Measurements from ENCODE around the gene RIOX2. TPM values are rescaled to one million over a fixed set of nuclear protein-coding genes. Genes with fewer than 3 reads are reported as not detected.
"Not testable (repeated sequence)": the region's sequence is repeated elsewhere in the genome, so short reads cannot be mapped to it uniquely, and the experiment has no call there.

Gene RIOX2
- total RNA-seq, 4 donors from 2014 or later: 9.3 to 50.3 (median 12.6) TPM

GRCh38 chr3:98012979-98013378 lies 40.7 kb upstream of the RIOX2 start:
- Histone ChIP-seq H3K27me3 (no peaks in the 10 kb centered on the region), H3K36me3 (no peaks in the 10 kb centered on the region), H3K4me1 (no peaks in the 10 kb centered on the region), H3K27ac (no peak overlapping the region), H3K4me3 (no peak overlapping the region), H3K9me3 (no peaks in the 10 kb centered on the region)
- no peak for DNase-seq
- TF ChIP-seq CTCF (IDR thresholded peaks at IDR 0.05) (no peak), POLR2A (IDR thresholded peaks at IDR 0.05) (no peak)

- not testable (repeated sequence) for DNase-seq, H3K4me3 ChIP-seq, H3K27ac ChIP-seq
Measured at GRCh38 chr3:98010883-98011449, 38.7 kb upstream of the RIOX2 start.

GRCh38 chr3:98010194-98010882 lies 38.1 kb upstream of the RIOX2 start:
- Histone ChIP-seq H3K36me3 (no peaks in the 10 kb centered on the region), H3K27me3 (no peaks in the 10 kb centered on the region), H3K4me3 (no peak overlapping the region), H3K4me1 (no peaks in the 10 kb centered on the region), H3K9me3 (no peaks in the 10 kb centered on the region), H3K27ac (no peak overlapping the region)
- DNase-seq: no peak
- TF ChIP-seq CTCF (IDR thresholded peaks at IDR 0.05): no peak
- TF ChIP-seq POLR2A (IDR thresholded peaks at IDR 0.05): no peak

More at GRCh38 chr3:98010883-98011449, 38.7 kb upstream of the RIOX2 start:
- not testable (repeated sequence) for H3K9me3 ChIP-seq, H3K27me3 ChIP-seq, H3K4me1 ChIP-seq, H3K36me3 ChIP-seq

GRCh38 chr3:98008855-98009254 lies 36.6 kb upstream of the RIOX2 start:
- H3K9me3 ChIP-seq: no peaks in the 10 kb centered on the region
- H3K4me1 ChIP-seq: no peaks in the 10 kb centered on the region
- H3K36me3 ChIP-seq: no peaks in the 10 kb centered on the region
- no peaks in the 10 kb centered on the region for H3K27me3 ChIP-seq
- no peak overlapping the region for H3K4me3 ChIP-seq
- no peak for DNase-seq
- TF ChIP-seq POLR2A (IDR thresholded peaks at IDR 0.05) (no peak), CTCF (IDR thresholded peaks at IDR 0.05) (no peak)
- no peak overlapping the region for H3K27ac ChIP-seq

- H3K4me1 ChIP-seq: no peaks in the 10 kb centered on the region
- no peak for DNase-seq
- TF ChIP-seq CTCF (IDR thresholded peaks at IDR 0.05) (no peak), POLR2A (IDR thresholded peaks at IDR 0.05) (no peak)
- no peaks in the 10 kb centered on the region for H3K27me3 ChIP-seq
- H3K27ac ChIP-seq: no peak overlapping the region
- H3K9me3 ChIP-seq: no peaks in the 10 kb centered on the region
- no peak overlapping the region for H3K4me3 ChIP-seq
- H3K36me3 ChIP-seq: no peaks in the 10 kb centered on the region
Measured at GRCh38 chr3:98005438-98005837, 33.2 kb upstream of the RIOX2 start.

GRCh38 chr3:98004721-98005120 lies 32.5 kb upstream of the RIOX2 start:
- H3K4me1 ChIP-seq: no peaks in the 10 kb centered on the region
- TF ChIP-seq CTCF (IDR thresholded peaks at IDR 0.05): no peak
- no peak for TF ChIP-seq POLR2A (IDR thresholded peaks at IDR 0.05)
- no peaks in the 10 kb centered on the region for H3K9me3 ChIP-seq
- H3K36me3 ChIP-seq: no peaks in the 10 kb centered on the region
- H3K27me3 ChIP-seq: no peaks in the 10 kb centered on the region
- H3K27ac ChIP-seq: no peak overlapping the region
- H3K4me3 ChIP-seq: no peak overlapping the region
- no peak for DNase-seq
